ENCODE data around the gene ABTB1.

Gene ABTB1

DNA sequence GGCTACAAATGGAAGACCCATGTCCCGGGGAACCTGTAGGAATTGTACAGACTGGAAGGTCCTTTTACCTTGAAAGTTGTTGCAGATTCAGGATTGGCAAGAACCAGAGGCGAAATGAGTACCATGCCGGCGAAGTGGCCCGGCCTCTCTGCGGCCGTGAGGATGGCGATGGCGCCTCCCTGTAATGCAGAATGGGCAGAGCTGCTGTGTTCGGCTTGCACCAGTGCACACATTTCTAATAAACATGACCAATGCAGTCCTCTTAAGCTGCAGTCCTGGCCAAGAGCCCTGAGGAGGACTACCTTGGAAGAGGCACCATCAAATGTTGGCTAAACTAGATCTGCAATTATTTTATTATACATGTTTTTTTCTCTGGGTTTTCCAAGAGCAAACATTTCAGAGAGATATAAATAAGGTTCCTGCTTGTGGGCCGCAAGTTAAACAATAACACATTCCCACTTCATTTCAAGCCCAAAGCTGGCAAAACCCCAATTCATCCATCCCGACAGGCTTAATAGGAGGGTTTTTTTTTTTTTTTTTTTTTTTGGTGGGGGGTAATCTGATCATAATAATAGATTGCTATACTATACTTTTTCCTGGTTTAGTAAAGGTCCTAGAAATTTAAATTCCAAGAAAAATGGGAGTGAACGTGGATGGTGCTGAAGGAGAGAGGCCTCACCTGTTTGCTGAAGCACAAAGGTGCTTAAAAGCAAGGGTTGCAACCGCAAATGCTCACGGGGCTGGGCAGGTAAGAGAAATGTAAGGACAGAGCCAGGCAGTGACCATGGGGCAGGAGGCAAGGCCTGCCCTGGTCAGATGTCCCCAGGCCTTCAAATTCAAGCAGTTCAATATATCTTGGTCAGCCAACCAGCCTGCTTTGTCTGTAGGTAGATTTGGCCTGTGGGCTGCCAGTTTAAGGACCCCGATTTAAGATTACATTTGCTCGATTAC is 48.5 kb downstream of the ABTB1 start:
- no peak for DNase-seq (ENCODE audit: low read depth)
- TF ChIP-seq, protein P1, sequence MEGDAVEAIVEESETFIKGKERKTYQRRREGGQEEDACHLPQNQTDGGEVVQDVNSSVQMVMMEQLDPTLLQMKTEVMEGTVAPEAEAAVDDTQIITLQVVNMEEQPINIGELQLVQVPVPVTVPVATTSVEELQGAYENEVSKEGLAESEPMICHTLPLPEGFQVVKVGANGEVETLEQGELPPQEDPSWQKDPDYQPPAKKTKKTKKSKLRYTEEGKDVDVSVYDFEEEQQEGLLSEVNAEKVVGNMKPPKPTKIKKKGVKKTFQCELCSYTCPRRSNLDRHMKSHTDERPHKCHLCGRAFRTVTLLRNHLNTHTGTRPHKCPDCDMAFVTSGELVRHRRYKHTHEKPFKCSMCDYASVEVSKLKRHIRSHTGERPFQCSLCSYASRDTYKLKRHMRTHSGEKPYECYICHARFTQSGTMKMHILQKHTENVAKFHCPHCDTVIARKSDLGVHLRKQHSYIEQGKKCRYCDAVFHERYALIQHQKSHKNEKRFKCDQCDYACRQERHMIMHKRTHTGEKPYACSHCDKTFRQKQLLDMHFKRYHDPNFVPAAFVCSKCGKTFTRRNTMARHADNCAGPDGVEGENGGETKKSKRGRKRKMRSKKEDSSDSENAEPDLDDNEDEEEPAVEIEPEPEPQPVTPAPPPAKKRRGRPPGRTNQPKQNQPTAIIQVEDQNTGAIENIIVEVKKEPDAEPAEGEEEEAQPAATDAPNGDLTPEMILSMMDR (IDR thresholded peaks at IDR 0.05; ENCODE audit: control insufficient read depth, extremely low read depth, insufficient read depth): no peak
- no peak overlapping the region for H3K4me3 ChIP-seq (ENCODE audit: low read depth, low read length)

- TF ChIP-seq, protein P1 (IDR thresholded peaks at IDR 0.05; ENCODE audit: control insufficient read depth, extremely low read depth, insufficient read depth): no peak
- DNase-seq (ENCODE audit: low read depth): no peak
- no peak overlapping the region for H3K4me3 ChIP-seq (ENCODE audit: low read depth, low read length)
Observed at GRCh38 chr3:127722091-127722784, 49.5 kb downstream of the ABTB1 start.

DNA sequence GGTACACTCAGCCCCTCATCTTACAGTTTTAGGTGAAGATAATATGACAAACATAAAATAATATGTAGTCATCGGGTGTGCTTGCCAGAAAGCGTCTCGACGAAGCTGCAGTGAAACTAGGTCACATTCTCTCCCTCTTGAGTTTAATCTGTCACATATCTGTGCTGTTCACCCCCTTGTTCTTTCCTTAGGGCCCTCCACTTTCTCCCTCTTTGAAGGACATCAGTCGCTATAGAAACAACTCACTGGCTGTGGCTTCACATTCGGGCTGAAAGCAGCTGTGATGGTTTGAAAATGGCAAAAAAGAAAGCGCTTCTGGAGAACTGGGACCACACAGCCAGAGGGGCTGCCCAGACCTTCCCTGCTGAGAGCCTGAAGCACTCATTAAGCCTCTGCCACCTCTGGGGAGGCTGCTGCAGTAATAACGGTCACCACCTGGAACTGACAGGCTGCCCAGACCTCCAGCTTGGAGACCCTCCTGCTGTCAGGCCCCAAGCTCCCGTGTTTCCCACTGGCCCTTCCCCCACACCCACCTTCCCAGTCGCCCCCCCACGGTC is 50.3 kb downstream of the ABTB1 start:
- DNase-seq (ENCODE audit: low read depth): no peak
- TF ChIP-seq, protein P1 (IDR thresholded peaks at IDR 0.05; ENCODE audit: control insufficient read depth, extremely low read depth, insufficient read depth): no peak
- H3K4me3 ChIP-seq (ENCODE audit: low read depth, low read length): no peak overlapping the region

- H3K4me3 ChIP-seq (ENCODE audit: low read depth, low read length): no peak overlapping the region
- TF ChIP-seq, protein P1 (IDR thresholded peaks at IDR 0.05; ENCODE audit: control insufficient read depth, extremely low read depth, insufficient read depth): no peak
- DNase-seq (ENCODE audit: low read depth): no peak
Observed at GRCh38 chr3:127726894-127727293, 54.1 kb downstream of the ABTB1 start.

- DNase-seq (ENCODE audit: low read depth): no peak
- H3K4me3 ChIP-seq (ENCODE audit: low read depth, low read length): no peak overlapping the region
- TF ChIP-seq, protein P1 (IDR thresholded peaks at IDR 0.05; ENCODE audit: control insufficient read depth, extremely low read depth, insufficient read depth): no peak
Observed at GRCh38 chr3:127728417-127729015, 55.8 kb downstream of the ABTB1 start.

- DNase-seq (ENCODE audit: low read depth): no peak
- H3K4me3 ChIP-seq (ENCODE audit: low read depth, low read length): no peak overlapping the region
- TF ChIP-seq, protein P1 (IDR thresholded peaks at IDR 0.05; ENCODE audit: control insufficient read depth, extremely low read depth, insufficient read depth): no peak
Observed at GRCh38 chr3:127729556-127730056, 56.9 kb downstream of the ABTB1 start.

Data from LNCaP clone FGC (cell line).